HEK293 (cell line): Measurements from ENCODE around the gene NOG.
A peak's percentile ranks its signal among the peaks of the same experiment; 100 is the strongest.

ENCODE experiments used
- CTCF ChIP-seq: fragments of 450-650 bp; formaldehyde crosslinking; IDR thresholded peaks from 2 replicates; pipeline ENCODE4 v1.5.1; 2016; ENCODE audit warnings: missing biosample characterization, missing genetic modification characterization
- HIC1 ChIP-seq: fragments of 450-650 bp; formaldehyde crosslinking; IDR thresholded peaks from 2 replicates; pipeline ENCODE4 v1.5.1; 2016; ENCODE audit warnings: missing biosample characterization, missing genetic modification characterization
- HOXA7 ChIP-seq: sonication (generic); formaldehyde crosslinking; IDR thresholded peaks from 2 replicates; pipeline ENCODE4 v1.8.1; 2022; ENCODE audit warnings: missing genetic modification reagents, borderline replicate concordance
- KLF16 ChIP-seq: fragments of 450-650 bp; formaldehyde crosslinking; IDR thresholded peaks from 2 replicates; pipeline ENCODE4 v1.5.1; 2017; ENCODE audit warnings: missing biosample characterization, missing genetic modification characterization
- KLF17 ChIP-seq: fragments of 450-650 bp; formaldehyde crosslinking; IDR thresholded peaks from 2 replicates; pipeline ENCODE4 v1.5.1; 2016; ENCODE audit warnings: missing biosample characterization, missing genetic modification characterization
- KLF9 ChIP-seq: fragments of 450-650 bp; formaldehyde crosslinking; IDR thresholded peaks from 2 replicates; pipeline ENCODE4 v1.5.1; 2016; ENCODE audit warnings: missing biosample characterization, missing genetic modification characterization, low read depth
- PRDM4 ChIP-seq: fragments of 450-650 bp; formaldehyde crosslinking; IDR thresholded peaks from 2 replicates; pipeline ENCODE4 v1.5.1; 2017; ENCODE audit warnings: missing biosample characterization, missing genetic modification characterization
- TSHZ1 ChIP-seq: fragments of 450-650 bp; formaldehyde crosslinking; IDR thresholded peaks from 2 replicates; pipeline ENCODE4 v1.5.1; 2016; ENCODE audit warnings: missing biosample characterization, missing genetic modification characterization, borderline replicate concordance
- YY1 ChIP-seq: fragments of 450-650 bp; formaldehyde crosslinking; IDR thresholded peaks from 2 replicates; pipeline ENCODE4 v1.5.1; 2018; ENCODE audit warnings: missing biosample characterization, missing genetic modification characterization
- ZNF157 ChIP-seq: fragments of 450-650 bp; formaldehyde crosslinking; IDR thresholded peaks from 2 replicates; pipeline ENCODE4 v1.5.1; 2016; ENCODE audit warnings: missing biosample characterization, missing genetic modification characterization
- ZNF239 ChIP-seq: fragments of 450-650 bp; formaldehyde crosslinking; IDR thresholded peaks from 2 replicates; pipeline ENCODE4 v1.5.1; 2016; ENCODE audit warnings: missing biosample characterization, missing genetic modification characterization
- ZNF335 ChIP-seq: fragments of 450-650 bp; formaldehyde crosslinking; conservative IDR thresholded peaks from 2 replicates; pipeline ENCODE4 v1.5.1; 2016; ENCODE audit warnings: missing biosample characterization, missing genetic modification characterization
- ZNF394 ChIP-seq: fragments of 450-650 bp; formaldehyde crosslinking; IDR thresholded peaks from 2 replicates; pipeline ENCODE4 v1.5.1; 2016; ENCODE audit warnings: missing biosample characterization, missing genetic modification characterization, mild to moderate bottlenecking, moderate library complexity, borderline replicate concordance
- ZNF404 ChIP-seq: fragments of 450-650 bp; formaldehyde crosslinking; IDR thresholded peaks from 2 replicates; pipeline ENCODE4 v1.5.1; 2017; ENCODE audit warnings: missing biosample characterization, missing genetic modification characterization
- ZNF48 ChIP-seq: fragments of 450-650 bp; formaldehyde crosslinking; IDR thresholded peaks from 2 replicates; pipeline ENCODE4 v1.5.1; 2016; ENCODE audit warnings: missing biosample characterization, missing genetic modification characterization
- ZNF501 ChIP-seq: fragments of 450-650 bp; formaldehyde crosslinking; IDR thresholded peaks from 2 replicates; pipeline ENCODE4 v1.5.1; 2016; ENCODE audit warnings: missing biosample characterization, missing genetic modification characterization
- ZNF560 ChIP-seq: fragments of 450-650 bp; formaldehyde crosslinking; IDR thresholded peaks from 2 replicates; pipeline ENCODE4 v1.5.1; 2017; ENCODE audit warnings: missing biosample characterization, missing genetic modification characterization, borderline replicate concordance
- ZNF600 ChIP-seq: fragments of 450-650 bp; formaldehyde crosslinking; IDR thresholded peaks from 2 replicates; pipeline ENCODE4 v1.5.1; 2016; ENCODE audit warnings: missing biosample characterization, missing genetic modification characterization
- ZNF621 ChIP-seq: fragments of 450-650 bp; formaldehyde crosslinking; IDR thresholded peaks from 2 replicates; pipeline ENCODE4 v1.5.1; 2017; ENCODE audit warnings: missing biosample characterization, missing genetic modification characterization
- ZNF626 ChIP-seq: fragments of 450-650 bp; sonication (Bioruptor Pico); formaldehyde crosslinking; IDR thresholded peaks from 2 replicates; pipeline ENCODE4 v1.5.1; 2018; ENCODE audit warnings: missing biosample characterization, missing genetic modification characterization, inconsistent platforms
- ZNF639 ChIP-seq: fragments of 450-650 bp; formaldehyde crosslinking; IDR thresholded peaks from 2 replicates; pipeline ENCODE4 v1.5.1; 2016; ENCODE audit warnings: missing biosample characterization, missing genetic modification characterization
- ZNF785 ChIP-seq: fragments of 450-650 bp; formaldehyde crosslinking; IDR thresholded peaks from 2 replicates; pipeline ENCODE4 v1.5.1; 2016; ENCODE audit warnings: missing biosample characterization, missing genetic modification characterization
- ZSCAN4 ChIP-seq: fragments of 450-650 bp; formaldehyde crosslinking; IDR thresholded peaks from 2 replicates; pipeline ENCODE4 v1.5.1; 2017; ENCODE audit warnings: missing biosample characterization, missing genetic modification characterization

Gene NOG

GRCh38 chr17:56593086-56593645 is 333 bp upstream of the NOG start (continued):
- TF ChIP-seq CTCF (no peak; the same call in 1 of the 2 replicates), ZNF48 (tag by site-specific recombination) (no peak), HOXA7 (CRISPR knock-in tag) (no peak), TSHZ1 (no peak; the same call in 1 of the 2 replicates), ZNF560 (tag by site-specific recombination) (no peak), YY1 (tag by site-specific recombination) (no peak), KLF16 (tag by site-specific recombination) (0 out of 2 replicates have a peak, but pooled peaks have one; percentile 5), ZNF501 (tag by site-specific recombination) (0 out of 2 replicates have a peak, but pooled peaks have one; percentile 30), KLF17 (tag by site-specific recombination) (no peak), ZSCAN4 (tag by site-specific recombination) (no peak; the same call in 1 of the 2 replicates), ZNF639 (tag by site-specific recombination) (no peak), HIC1 (tag by site-specific recombination) (no peak), KLF9 (0 out of 2 replicates have a peak, but pooled peaks have one; percentile 4), ZNF335 (peak; percentile 71), ZNF239 (tag by site-specific recombination) (no peak), ZNF600 (tag by site-specific recombination) (peak; percentile 66; the same call in 1 of the 2 replicates), ZNF394 (tag by site-specific recombination) (no peak), ZNF404 (no peak), ZNF621 (tag by site-specific recombination) (no peak), ZNF785 (tag by site-specific recombination) (no peak), PRDM4 (tag by site-specific recombination) (no peak), ZNF626 (tag by site-specific recombination) (no peak), ZNF157 (tag by site-specific recombination) (no peak)
